Trophoblast cell (in vitro differentiated cells and primary cell): ENCODE results near the gene TP53.
A peak's percentile ranks its signal among the peaks of the same experiment; 100 is the strongest.

Experiments
- DNase-seq, 2 donors: peaks; one replicate each; pipeline ENCODE4 v3.0.0-alpha.2; 2016
- H2AFZ ChIP-seq: 2 replicates; pipeline ENCODE4 v1.6.1; 2013; ENCODE audit warnings: low read length, moderate library complexity, mild to moderate bottlenecking; ENCODE audit not compliant: insufficient read depth, poor library complexity
- H2AK5ac ChIP-seq: 2 replicates; pipeline ENCODE4 v1.6.1; 2013; ENCODE audit warnings: mild to moderate bottlenecking, low read length
- H2BK120ac ChIP-seq: 2 replicates; pipeline ENCODE4 v1.6.1; 2013; ENCODE audit warnings: low read length, mild to moderate bottlenecking, moderate library complexity; ENCODE audit not compliant: insufficient read depth, poor library complexity
- H2BK12ac ChIP-seq: 2 replicates; pipeline ENCODE4 v1.6.1; 2013; ENCODE audit warnings: mild to moderate bottlenecking, low read length, moderate library complexity
- H2BK5ac ChIP-seq: 2 replicates; pipeline ENCODE4 v1.6.1; 2013; ENCODE audit warnings: low read length, low read depth, moderate library complexity, mild to moderate bottlenecking; ENCODE audit not compliant: poor library complexity
- H3K14ac ChIP-seq: 2 replicates; pipeline ENCODE4 v1.6.1; 2013; ENCODE audit warnings: mild to moderate bottlenecking, low read length
- H3K18ac ChIP-seq: 2 replicates; pipeline ENCODE4 v1.6.1; 2013; ENCODE audit warnings: mild to moderate bottlenecking, low read length
- H3K23ac ChIP-seq: 2 replicates; pipeline ENCODE4 v1.6.1; 2013; ENCODE audit warnings: low read length
- H3K27ac ChIP-seq: 2 replicates; pipeline ENCODE4 v1.5.1; 2013; ENCODE audit warnings: low read depth, mild to moderate bottlenecking, inconsistent platforms, low read length, moderate library complexity
- H3K27me3 ChIP-seq: 2 replicates; pipeline ENCODE4 v1.6.1; 2013; ENCODE audit warnings: inconsistent platforms, mild to moderate bottlenecking, low read length, moderate library complexity; ENCODE audit not compliant: insufficient read depth
- H3K36me3 ChIP-seq, 2 experiments: 1 replicate in 1 of 2; 2 replicates in 1 of 2; pipeline ENCODE4 v1.6.1; 2013; ENCODE audit warnings: low read length in 2 of 2, mild to moderate bottlenecking in 2 of 2, moderate library complexity in 1 of 2; ENCODE audit not compliant: insufficient read depth in 2 of 2, control insufficient read depth in 1 of 2
- H3K4ac ChIP-seq: 2 replicates; pipeline ENCODE4 v1.6.1; 2013; ENCODE audit warnings: low read depth, mild to moderate bottlenecking, low read length, moderate library complexity
- H3K4me1 ChIP-seq, 2 experiments: 1 replicate in 1 of 2; 2 replicates in 1 of 2; pipeline ENCODE4 v1.6.1; 2013; ENCODE audit warnings: low read length in 2 of 2, mild to moderate bottlenecking in 2 of 2, moderate library complexity in 1 of 2; ENCODE audit not compliant: insufficient read depth in 2 of 2, control insufficient read depth in 1 of 2
- H3K4me2 ChIP-seq: 2 replicates; pipeline ENCODE4 v1.6.1; 2013; ENCODE audit warnings: inconsistent platforms, mild to moderate bottlenecking, low read length, moderate library complexity
- H3K4me3 ChIP-seq: 2 replicates; pipeline ENCODE4 v1.5.1; 2013; ENCODE audit warnings: mild to moderate bottlenecking, low read depth, low read length, inconsistent platforms
- H3K79me1 ChIP-seq: one replicate; pipeline ENCODE4 v1.6.1; 2013; ENCODE audit warnings: low read length
- H3K79me2 ChIP-seq: 2 replicates; pipeline ENCODE4 v1.6.1; 2013; ENCODE audit warnings: low read length, mild to moderate bottlenecking; ENCODE audit not compliant: control insufficient read depth, insufficient read depth, poor library complexity
- H3K9ac ChIP-seq: 2 replicates; pipeline ENCODE4 v1.6.1; 2013; ENCODE audit warnings: mild to moderate bottlenecking, low read length
- H3K9me3 ChIP-seq: 2 replicates; pipeline ENCODE4 v1.6.1; 2013; ENCODE audit warnings: low read depth, mild to moderate bottlenecking, control low read depth, inconsistent platforms, low read length; ENCODE audit not compliant: insufficient read depth
- H4K12ac ChIP-seq: 2 replicates; pipeline ENCODE4 v1.6.1; 2013; ENCODE audit warnings: low read depth, mild to moderate bottlenecking, low read length, moderate library complexity
- H4K8ac ChIP-seq: 2 replicates; pipeline ENCODE4 v1.6.1; 2013; ENCODE audit warnings: low read depth, mild to moderate bottlenecking, low read length, moderate library complexity
- H4K91ac ChIP-seq: one replicate; pipeline ENCODE4 v1.6.1; 2013; ENCODE audit warnings: low read depth, mild to moderate bottlenecking, low read length, moderate library complexity
- WGBS: extraction: QIAGEN DNeasy Blood & Tissue Kit; methylation state at CpG from one replicate; pipeline ENCODE4 v1.1.7; 2013; ENCODE audit warnings: missing lambda C conversion rate; ENCODE audit not compliant: insufficient read length, insufficient coverage; ENCODE audit errors: extremely low coverage; 5-methylcytosine and 5-hydroxymethylcytosine counted together

The TP53 gene

GRCh38 chr17:7674934-7675333 is 12.4 kb downstream of the TP53 start:
- H3K9ac ChIP-seq = no peak overlapping the region
- H3K9me3 ChIP-seq = peaks cover 6% of the 10 kb centered on the region
- H2BK120ac ChIP-seq = no peak overlapping the region
- peaks cover 8 to 9% of the 10 kb centered on the region in 2 experiments for H3K4me1 ChIP-seq
- H4K8ac ChIP-seq = no peak overlapping the region
- no peak for DNase-seq
- no peaks in the 10 kb centered on the region for H3K79me2 ChIP-seq
- H4K12ac ChIP-seq = no peak overlapping the region
- H2BK12ac ChIP-seq = no peak overlapping the region
- no peak overlapping the region for H3K27ac ChIP-seq
- H3K14ac ChIP-seq = no peak overlapping the region
- H4K91ac ChIP-seq = no peak overlapping the region
- H2BK5ac ChIP-seq = no peak overlapping the region
- no peak overlapping the region for H2AK5ac ChIP-seq
- no CpG with 5 or more reads among the region's 14 CpGs for WGBS
- no peaks in the 10 kb centered on the region for H3K27me3 ChIP-seq
- H3K23ac ChIP-seq = no peak overlapping the region
- no peak overlapping the region for H3K4ac ChIP-seq
- H3K36me3 ChIP-seq = peaks cover 46 to 50% of the 10 kb centered on the region in 2 experiments
- H2AFZ ChIP-seq = no peak overlapping the region
- no peaks in the 10 kb centered on the region for H3K79me1 ChIP-seq
- no peak overlapping the region for H3K4me2 ChIP-seq
- H3K4me3 ChIP-seq = no peak overlapping the region
- H3K18ac ChIP-seq = no peak overlapping the region

- Histone ChIP-seq H4K8ac (no peak overlapping the region), H3K9me3 (peaks cover 6% of the 10 kb centered on the region), H3K9ac (no peak overlapping the region), H3K18ac (no peak overlapping the region), H3K27ac (no peak overlapping the region), H3K14ac (no peak overlapping the region), H3K4me3 (no peak overlapping the region), H2BK5ac (no peak overlapping the region), H3K36me3 (peaks cover 59 to 65% of the 10 kb centered on the region in 2 experiments), H2AK5ac (no peak overlapping the region), H3K4me2 (no peak overlapping the region), H4K12ac (no peak overlapping the region), H2BK12ac (no peak overlapping the region), H3K4ac (no peak overlapping the region), H3K79me1 (no peaks in the 10 kb centered on the region), H2AFZ (no peak overlapping the region), H3K79me2 (no peaks in the 10 kb centered on the region), H3K4me1 (peaks cover 8 to 9% of the 10 kb centered on the region in 2 experiments), H3K27me3 (no peaks in the 10 kb centered on the region), H3K23ac (no peak overlapping the region), H2BK120ac (no peak overlapping the region), H4K91ac (no peak overlapping the region)
- DNase-seq = peak in 1 of 2 donors; percentile 21
- WGBS = no CpG with 5 or more reads among the region's 2 CpGs
Measured at GRCh38 chr17:7673239-7673638, 14.1 kb downstream of the TP53 start.

GRCh38 chr17:7668482-7668881 is 18.8 kb downstream of the TP53 start:
- Histone ChIP-seq H3K79me1 (no peaks in the 10 kb centered on the region), H2BK5ac (no peak overlapping the region)

GRCh38 chr17:7667656-7668406 is 19.5 kb downstream of the TP53 start:
- H3K4me2 ChIP-seq = no peak overlapping the region
- H3K36me3 ChIP-seq = peaks cover 38 to 47% of the 10 kb centered on the region in 2 experiments
- no peak overlapping the region for H4K8ac ChIP-seq
- H3K14ac ChIP-seq = no peak overlapping the region
- no peak overlapping the region for H4K12ac ChIP-seq
- H3K4me1 ChIP-seq = no peaks in the 10 kb centered on the region
- H3K4me3 ChIP-seq = no peak overlapping the region
- H3K79me2 ChIP-seq = no peaks in the 10 kb centered on the region
- no peak overlapping the region for H3K23ac ChIP-seq
- WGBS = no CpG with 5 or more reads among the region's 10 CpGs
- H2BK12ac ChIP-seq = no peak overlapping the region
- no peak overlapping the region for H2AK5ac ChIP-seq
- no peak overlapping the region for H3K9ac ChIP-seq
- H3K27me3 ChIP-seq = no peaks in the 10 kb centered on the region
- H3K18ac ChIP-seq = no peak overlapping the region
- H3K9me3 ChIP-seq = no peaks in the 10 kb centered on the region
- H3K79me1 ChIP-seq = no peaks in the 10 kb centered on the region
- H3K27ac ChIP-seq = no peak overlapping the region
- no peak overlapping the region for H3K4ac ChIP-seq
- H2BK120ac ChIP-seq = no peak overlapping the region
- no peak overlapping the region for H4K91ac ChIP-seq
- no peak for DNase-seq
- no peak overlapping the region for H2BK5ac ChIP-seq
- H2AFZ ChIP-seq = no peak overlapping the region

More at GRCh38 chr17:7668482-7668881, 18.8 kb downstream of the TP53 start:
- Histone ChIP-seq H3K79me2 (no peaks in the 10 kb centered on the region), H2AK5ac (no peak overlapping the region), H3K9me3 (peaks cover under 1% of the 10 kb centered on the region), H3K4me3 (no peak overlapping the region), H4K91ac (no peak overlapping the region), H3K4ac (no peak overlapping the region), H3K4me1 (no peaks in the 10 kb centered on the region), H3K27me3 (no peaks in the 10 kb centered on the region), H2BK12ac (no peak overlapping the region), H3K27ac (no peak overlapping the region), H3K9ac (no peak overlapping the region), H3K18ac (no peak overlapping the region), H4K12ac (no peak overlapping the region), H4K8ac (no peak overlapping the region), H3K14ac (no peak overlapping the region), H2BK120ac (no peak overlapping the region), H3K23ac (no peak overlapping the region), H3K4me2 (no peak overlapping the region), H2AFZ (no peak overlapping the region), H3K36me3 (peaks cover 39 to 51% of the 10 kb centered on the region in 2 experiments)
- no CpG with 5 or more reads among the region's 7 CpGs for WGBS
- no peak for DNase-seq
